Measurements from ENCODE around the gene ST7L.
"Not testable (repeated sequence)": the region's sequence is repeated elsewhere in the genome, so short reads cannot be mapped to it uniquely, and the experiment has no call there.

ST7L gene

GRCh38 chr1:112487686-112488085 is 131.3 kb downstream of the ST7L start:
- DNase-seq = not testable (repeated sequence)

GRCh38 chr1:112486063-112486462 is 132.9 kb downstream of the ST7L start:
- not testable (repeated sequence) for DNase-seq

GRCh38 chr1:112478314-112478713 is 140.6 kb downstream of the ST7L start:
- DNase-seq = no peak

- DNase-seq = no peak
These were observed 141.4 kb downstream of the ST7L start for GRCh38 chr1:112477550-112477949.
